HepG2 (cell line): ENCODE measurements around the gene INHBE. TPM values are rescaled to one million over a fixed set of nuclear protein-coding genes. Genes with fewer than 3 reads are reported as not detected.

Experiments
- ATAC-seq: fragments of 200-7000 bp; cut with Tn5 transposase; 3 replicates; pipeline ENCODE4 v1.9.1; 2020; ENCODE audit warnings: mild to moderate bottlenecking, moderate library complexity
- BruUV-seq: library from RNA; stranded (reverse); fragments of 400-500 nt; replicated peaks from 2 replicates; lab custom pipeline; 2021; lab: Mats Ljungman, UMichigan
- CTCF ChIA-PET: fragments of 300-600 bp; formaldehyde crosslinking; extraction: SDS; loops from one replicate; lab custom pipeline; 2021; ENCODE audit warnings: low total read pairs, inconsistent platforms, low intra/inter-chr PET ratio; lab: Yijun Ruan, JAX
- POLR2A ChIA-PET: fragments of 350-600 bp; sonication (Branson Sonifier 250); formaldehyde crosslinking; loops from one replicate; lab custom pipeline; 2020; ENCODE audit warnings: antibody characterized with exemption, inconsistent platforms; lab: Yijun Ruan, JAX
- DNase-seq: peaks from one replicate; pipeline ENCODE4 v3.0.0-alpha.2; 2015; ENCODE audit warnings: low spot score
- FAIRE-seq: peaks from 3 replicates; lab custom pipeline; 2011; peaks lifted over from hg19 to GRCh38; lab: Jason Lieb, UNC
- H2AFZ ChIP-seq: one replicate; pipeline ENCODE4 v1.6.1; 2011; ENCODE audit warnings: low read length, inconsistent platforms
- H3K27ac ChIP-seq: fragments of 300-600 bp; 3 replicates; pipeline ENCODE4 v1.8.0; 2011; ENCODE audit warnings: mixed run types, mild to moderate bottlenecking, mixed read lengths, low read length, inconsistent platforms; ENCODE audit not compliant: insufficient read depth; ENCODE audit errors: extremely low read length
- H3K27me3 ChIP-seq, 2 experiments: fragments of 200-600 bp in 1 of 2; 2 replicates in 1 of 2; 3 replicates in 1 of 2; pipeline versions ENCODE4 v1.6.0 to v1.8.0; 2011; ENCODE audit warnings: low read length in 2 of 2, mild to moderate bottlenecking in 2 of 2, moderate library complexity in 2 of 2, inconsistent platforms in 1 of 2; ENCODE audit not compliant: insufficient read depth in 2 of 2, control insufficient read depth in 1 of 2
- H3K36me3 ChIP-seq, 2 experiments: fragments of 200-600 bp in 1 of 2; replicated peaks in 1 of 2; 2 replicates in 1 of 2; 3 replicates in 1 of 2; pipeline versions ENCODE4 v1.5.1 to v1.8.0; 2011; ENCODE audit warnings: low read length in 2 of 2, inconsistent platforms in 1 of 2; ENCODE audit not compliant: insufficient read depth in 2 of 2, control insufficient read depth in 1 of 2
- H3K4me1 ChIP-seq: 2 replicates; pipeline ENCODE4 v1.5.1; 2012; ENCODE audit warnings: low read length, inconsistent platforms; ENCODE audit not compliant: insufficient read depth
- H3K4me2 ChIP-seq: 2 replicates; pipeline ENCODE4 v1.6.0; 2011; ENCODE audit warnings: low read depth, low read length, inconsistent platforms
- H3K4me3 ChIP-seq, 3 experiments: fragments of 200-600 bp in 1 of 3; sonication (generic), shearing (Covaris generic) in 1 of 3; replicated peaks in 1 of 3; 2 replicates each; pipeline ENCODE4 v1.5.1; 2011 to 2016; ENCODE audit warnings: low read length in 3 of 3, inconsistent platforms in 2 of 3, low read depth in 2 of 3, mild to moderate bottlenecking in 2 of 3, control low read depth in 1 of 3, mixed read lengths in 1 of 3; ENCODE audit not compliant: insufficient read depth in 1 of 3
- H3K79me2 ChIP-seq: one replicate; pipeline ENCODE4 v1.6.1; 2011; ENCODE audit warnings: low read length, inconsistent platforms; ENCODE audit not compliant: insufficient read depth
- H3K9ac ChIP-seq: 2 replicates; pipeline ENCODE4 v1.6.0; 2011; ENCODE audit warnings: mild to moderate bottlenecking, low read depth, low read length, inconsistent platforms; ENCODE audit not compliant: insufficient read depth
- H3K9me3 ChIP-seq: 2 replicates; pipeline ENCODE4 v1.5.1; 2012; ENCODE audit warnings: mild to moderate bottlenecking, low read length
- H4K20me1 ChIP-seq: 2 replicates; pipeline ENCODE4 v1.6.0; 2011; ENCODE audit warnings: inconsistent platforms, mild to moderate bottlenecking, low read length, moderate library complexity; ENCODE audit not compliant: insufficient read depth
- FOXO1 ChIP-seq: sonication (generic); formaldehyde crosslinking; IDR thresholded peaks from 2 replicates; pipeline ENCODE4 v1.4.0; 2020; ENCODE audit warnings: missing genetic modification reagents
- IKZF4 ChIP-seq: sonication (generic); formaldehyde crosslinking; IDR thresholded peaks from 2 replicates; pipeline ENCODE4 v1.5.1; 2020; ENCODE audit warnings: borderline replicate concordance, mild to moderate bottlenecking, low read depth, missing genetic modification reagents; ENCODE audit errors: not compliant biosample characterization
- MIER2 ChIP-seq: IDR thresholded peaks from 2 replicates; pipeline ENCODE4 v1.6.1; 2016; ENCODE audit warnings: missing biosample characterization, missing genetic modification reagents
- NRL ChIP-seq: sonication (generic); formaldehyde crosslinking; IDR thresholded peaks from 2 replicates; pipeline ENCODE4 v1.5.0; 2020; ENCODE audit warnings: missing genetic modification reagents, mild to moderate bottlenecking, moderate library complexity, borderline replicate concordance
- RFX5 ChIP-seq: IDR thresholded peaks from 2 replicates; pipeline ENCODE4 v1.6.1; 2011; ENCODE audit warnings: low read depth, low read length, improper control_type of control experiment
- TBX2 ChIP-seq: sonication (generic); formaldehyde crosslinking; IDR thresholded peaks from 2 replicates; pipeline ENCODE4 v1.5.0; 2020; ENCODE audit warnings: missing genetic modification reagents, mild to moderate bottlenecking, borderline replicate concordance
- ZNF337 ChIP-seq: sonication (generic); formaldehyde crosslinking; IDR thresholded peaks from 2 replicates; pipeline ENCODE4 v1.5.1; 2020; ENCODE audit warnings: missing genetic modification reagents, low read depth, mild to moderate bottlenecking, borderline replicate concordance
- WGBS: methylation state at CpG from one replicate; pipeline ENCODE4 v1.1.6; 2017; ENCODE audit warnings: low lambda C conversion rate; 5-methylcytosine and 5-hydroxymethylcytosine counted together
- in situ Hi-C: cut with HindIII; loops from 2 replicates; pipeline ENCODE4 v1.10.0; 2017; ENCODE audit warnings: low pct_unique_long_range_greater_than_20kb; ENCODE audit not compliant: extremely low pct_ligation_motif_present
- intact Hi-C: fragments of 100-400 bp; cut with micrococcal nuclease; formaldehyde crosslinking; loops from one replicate; pipeline ENCODE4 v1.10.0; 2022; ENCODE audit not compliant: unreplicated experiment
- polyA plus RNA-seq, 8 experiments: library from polyadenylated mRNA; depleted of rRNA in 3 of 8; stranded (reverse) in 7 of 8; unstranded in 1 of 8; fragments of >200 nt; fragmentation: Illumina TruSeq in 4 of 8; extraction: Trizol in 4 of 8; gene quantifications; 2 replicates each; pipeline versions ENCODE4 v1.2.1 to v1.2.3, GENCODE V29; 2011 to 2016; ENCODE audit warnings: low read depth in 4 of 8, missing spikeins in 1 of 8, mixed read lengths in 1 of 8; ENCODE audit not compliant: insufficient read depth in 1 of 8
- total RNA-seq, 5 experiments: library from RNA; depleted of rRNA; stranded (reverse); fragments of >200 nt; fragmentation: Illumina TruSeq; extraction: Trizol; gene quantifications; 2 replicates each; pipeline ENCODE4 v1.2.3, GENCODE V29; 2016; ENCODE audit warnings: low read depth in 1 of 5
- TF ChIP-seq, protein P1 (sequence below): sonication (generic); formaldehyde crosslinking; IDR thresholded peaks from 2 replicates; pipeline ENCODE4 v1.5.0; 2020; ENCODE audit warnings: mild to moderate bottlenecking, missing genetic modification reagents
- TF ChIP-seq, protein P2 (sequence below): sonication (generic); formaldehyde crosslinking; IDR thresholded peaks from 2 replicates; pipeline ENCODE4 v1.8.0; 2022; ENCODE audit warnings: mild to moderate bottlenecking, missing genetic modification reagents, borderline replicate concordance

Gene INHBE
- total and polyA plus RNA-seq, 2 of the 13 experiments (the other 11 are each of a cell fraction or from before 2014, with no cell fraction given), result 17.0 to 32.0 TPM

DNA sequence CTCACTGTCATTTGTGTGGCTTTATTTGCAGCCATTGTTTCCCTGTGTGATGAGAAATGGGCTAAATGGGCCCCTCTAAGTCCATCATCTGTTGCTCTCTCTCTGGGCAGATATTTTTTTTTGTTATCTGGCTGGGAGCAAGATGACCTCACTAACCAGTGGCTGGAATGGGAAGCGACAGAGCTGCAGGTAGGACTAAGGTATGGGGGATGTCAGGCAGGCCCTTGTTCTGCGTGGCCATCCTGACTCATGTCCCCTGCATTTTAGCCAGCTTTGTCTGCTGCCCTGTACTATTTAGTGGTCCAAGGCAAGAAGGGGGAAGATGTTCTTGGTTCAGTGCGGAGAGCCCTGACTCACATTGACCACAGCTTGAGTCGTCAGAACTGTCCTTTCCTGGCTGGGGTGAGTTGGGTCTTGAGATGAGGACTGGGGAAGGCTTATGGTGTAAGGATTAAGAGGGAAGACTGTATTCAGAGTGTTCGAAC is 34.1 kb downstream of the INHBE start:
- peaks cover 0 to 4% of the 10 kb centered on the region in 2 experiments; a peak in 1 of 5 replicates for H3K27me3 ChIP-seq
- H3K9me3 ChIP-seq, result no peaks in the 10 kb centered on the region
- no TSS peak for BruUV-seq
- no peak for DNase-seq
- peaks cover 19 to 39% of the 10 kb centered on the region in 2 experiments for H3K36me3 ChIP-seq
- peaks cover 23% of the 10 kb centered on the region for H3K4me1 ChIP-seq
- POLR2A ChIA-PET, result interaction anchor here (1.0 to 3.4 kb wide), 3 partner anchors 28 to 86 kb away, joined by 3 to 15 read pairs (median 3); partner anchors contain the start of gene DDIT3
- TF ChIP-seq IKZF4 (CRISPR knock-in tag) (no peak), TBX2 (CRISPR knock-in tag) (no peak), RFX5 (peak; percentile 88)
- TF ChIP-seq, protein P1, sequence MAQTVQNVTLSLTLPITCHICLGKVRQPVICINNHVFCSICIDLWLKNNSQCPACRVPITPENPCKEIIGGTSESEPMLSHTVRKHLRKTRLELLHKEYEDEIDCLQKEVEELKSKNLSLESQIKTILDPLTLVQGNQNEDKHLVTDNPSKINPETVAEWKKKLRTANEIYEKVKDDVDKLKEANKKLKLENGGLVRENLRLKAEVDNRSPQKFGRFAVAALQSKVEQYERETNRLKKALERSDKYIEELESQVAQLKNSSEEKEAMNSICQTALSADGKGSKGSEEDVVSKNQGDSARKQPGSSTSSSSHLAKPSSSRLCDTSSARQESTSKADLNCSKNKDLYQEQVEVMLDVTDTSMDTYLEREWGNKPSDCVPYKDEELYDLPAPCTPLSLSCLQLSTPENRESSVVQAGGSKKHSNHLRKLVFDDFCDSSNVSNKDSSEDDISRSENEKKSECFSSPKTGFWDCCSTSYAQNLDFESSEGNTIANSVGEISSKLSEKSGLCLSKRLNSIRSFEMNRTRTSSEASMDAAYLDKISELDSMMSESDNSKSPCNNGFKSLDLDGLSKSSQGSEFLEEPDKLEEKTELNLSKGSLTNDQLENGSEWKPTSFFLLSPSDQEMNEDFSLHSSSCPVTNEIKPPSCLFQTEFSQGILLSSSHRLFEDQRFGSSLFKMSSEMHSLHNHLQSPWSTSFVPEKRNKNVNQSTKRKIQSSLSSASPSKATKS (CRISPR knock-in tag), result 0 out of 2 replicates have a peak, but pooled peaks have one; percentile 9
- no peak for ATAC-seq
- peak overlapping the region; percentile 95 to 97 (median 96) for H3K4me3 ChIP-seq
- H3K4me2 ChIP-seq, result peak overlapping the region; percentile 93
- no peak for FAIRE-seq
- H2AFZ ChIP-seq, result no peak overlapping the region
- H3K9ac ChIP-seq, result peak overlapping the region; percentile 92
- peaks cover 8% of the 10 kb centered on the region for H4K20me1 ChIP-seq
- CTCF ChIA-PET, result no interaction called here
- peak overlapping the region; percentile 62 for H3K27ac ChIP-seq
- intact Hi-C loops (no loop called here), in situ Hi-C loops (no loop called here)
- 88% methylated on average over 5 of the region's 5 CpGs for WGBS
- peaks cover 23% of the 10 kb centered on the region for H3K79me2 ChIP-seq

DNA sequence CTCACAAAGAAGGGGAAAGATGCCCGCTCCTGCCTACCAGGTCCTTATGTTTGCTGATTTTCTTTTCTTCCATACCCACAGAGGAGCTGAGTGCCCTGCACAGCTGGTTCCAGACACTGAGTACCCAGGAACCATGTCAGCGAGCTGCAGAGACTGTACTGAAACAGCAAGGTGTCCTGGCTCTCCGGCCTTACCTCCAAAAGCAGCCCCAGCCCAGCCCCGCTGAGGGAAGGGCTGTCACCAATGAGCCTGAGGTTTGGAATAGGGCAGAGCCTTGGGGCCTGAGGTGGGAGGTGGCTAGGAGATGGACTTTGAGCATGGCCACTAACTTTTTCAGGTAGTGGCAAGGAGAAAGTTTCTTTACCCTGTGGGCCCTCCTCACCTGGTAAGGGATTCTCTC is 35.0 kb downstream of the INHBE start:
- in situ Hi-C loops, result no loop called here
- intact Hi-C loops, result no loop called here
- H3K9me3 ChIP-seq, result no peaks in the 10 kb centered on the region
- H3K36me3 ChIP-seq, result peaks cover 19 to 39% of the 10 kb centered on the region in 2 experiments
- WGBS, result 97% methylated on average over 4 of the region's 4 CpGs
- no peak overlapping the region for H3K9ac ChIP-seq
- peaks cover 23% of the 10 kb centered on the region for H3K4me1 ChIP-seq
- H4K20me1 ChIP-seq, result peaks cover 8% of the 10 kb centered on the region
- DNase-seq (no peak), ATAC-seq (no peak), FAIRE-seq (no peak)
- H3K27ac ChIP-seq, result no peak overlapping the region
- H3K4me3 ChIP-seq, result no peak overlapping the region
- H3K27me3 ChIP-seq, result peaks cover 0 to 4% of the 10 kb centered on the region in 2 experiments; a peak in 1 of 5 replicates
- H2AFZ ChIP-seq, result no peak overlapping the region
- no TSS peak for BruUV-seq
- peaks cover 23% of the 10 kb centered on the region for H3K79me2 ChIP-seq
- ChIA-PET CTCF (no interaction called here), POLR2A (interaction anchor here (1.1 to 3.4 kb wide), 3 partner anchors 10 to 30 kb away, joined by 3 to 15 read pairs (median 4); partner anchors contain the start of gene DDIT3)
- peak overlapping the region; percentile 93; the same call in 1 of the 2 replicates for H3K4me2 ChIP-seq
- TF ChIP-seq NRL (CRISPR knock-in tag), result no peak
- TF ChIP-seq MIER2 (CRISPR knock-in tag), result no peak
- TF ChIP-seq ZNF337 (CRISPR knock-in tag), result no peak
- TF ChIP-seq FOXO1 (CRISPR knock-in tag), result no peak
- TF ChIP-seq, protein P2, sequence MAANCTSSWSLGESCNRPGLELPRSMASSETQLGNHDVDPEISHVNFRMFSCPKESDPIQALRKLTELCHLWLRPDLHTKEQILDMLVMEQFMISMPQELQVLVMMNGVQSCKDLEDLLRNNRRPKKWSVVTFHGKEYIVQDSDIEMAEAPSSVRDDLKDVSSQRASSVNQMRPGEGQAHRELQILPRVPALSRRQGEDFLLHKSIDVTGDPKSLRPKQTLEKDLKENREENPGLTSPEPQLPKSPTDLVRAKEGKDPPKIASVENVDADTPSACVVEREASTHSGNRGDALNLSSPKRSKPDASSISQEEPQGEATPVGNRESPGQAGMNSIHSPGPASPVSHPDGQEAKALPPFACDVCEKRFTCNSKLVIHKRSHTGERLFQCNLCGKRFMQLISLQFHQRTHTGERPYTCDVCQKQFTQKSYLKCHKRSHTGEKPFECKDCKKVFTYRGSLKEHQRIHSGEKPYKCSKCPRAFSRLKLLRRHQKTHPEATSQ, result no peak
